Right lobe of liver (tissue), 4 donors: ENCODE measurements around the gene UNKL.

ENCODE experiments used
- CTCF ChIP-seq, 4 donors: fragments of 200-600 bp in 3 of 4; fragments of 450-650 bp in 1 of 4; IDR thresholded peaks; one replicate each; pipeline versions ENCODE4 v1.5.1 to v1.8.0; 2016 to 2022; ENCODE audit warnings: antibody characterized with exemption in 4 of 4, mild to moderate bottlenecking in 2 of 4
- POLR2A ChIP-seq: fragments of 450-650 bp; IDR thresholded peaks from one replicate; pipeline ENCODE4 v1.6.1; 2017; ENCODE audit warnings: antibody characterized with exemption, mild to moderate bottlenecking
- donor health status: DM: no; HTN: no; CAD: no.
- donor health status: DM: no; HTN: no; CAD: no.
- donor health status: DM: no; HTN: yes; CAD: no.

DNA sequence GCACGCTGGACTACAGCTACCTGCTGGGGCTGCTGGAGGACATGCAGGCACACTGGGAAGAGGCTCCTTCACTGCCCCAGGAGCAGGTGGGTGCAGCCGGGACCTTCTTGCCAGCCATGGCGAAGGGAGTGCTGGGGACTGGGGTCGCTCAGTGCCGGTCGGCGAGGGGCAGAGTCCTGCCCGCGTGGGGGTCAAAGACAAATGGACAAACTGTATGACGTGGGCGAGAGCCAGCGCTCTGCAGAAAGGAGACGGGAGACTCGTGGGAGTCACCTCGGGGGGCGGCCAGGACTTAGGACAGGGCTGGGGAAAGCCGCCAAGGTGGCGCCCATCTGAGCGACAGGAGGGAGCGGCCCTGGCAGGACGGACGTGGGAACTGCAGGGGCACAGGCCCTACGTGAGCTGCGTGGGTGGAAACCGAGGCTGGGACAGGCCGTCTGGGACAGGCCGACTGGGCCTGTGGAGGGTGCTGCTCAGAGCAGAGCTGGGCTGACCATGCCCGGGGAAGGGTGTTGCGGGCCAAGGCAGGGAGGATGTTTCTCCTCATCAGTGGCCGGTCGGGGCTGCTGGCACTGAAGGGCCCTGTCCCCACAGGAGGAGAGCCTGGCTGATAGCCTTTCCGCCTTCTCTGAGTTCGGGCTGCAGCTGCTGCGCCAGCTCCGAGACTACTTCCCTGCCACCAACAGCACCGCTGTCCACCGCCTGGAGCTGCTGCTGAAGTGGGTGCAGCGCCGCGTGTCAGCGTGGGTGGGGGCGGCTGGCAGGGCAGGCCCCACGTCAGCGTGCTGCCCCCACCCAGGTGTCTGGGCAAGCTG is 70.9 kb downstream of the UNKL start:
- TF ChIP-seq POLR2A (no peak), CTCF (IDR thresholded peaks at IDR 0.05) (no peak)
